ENCODE results near the gene TTL. TPM values are rescaled to one million over a fixed set of nuclear protein-coding genes. Genes with fewer than 3 reads are reported as not detected.
A peak's percentile ranks its signal among the peaks of the same experiment; 100 is the strongest.

Gene TTL
- total and polyA plus RNA-seq, 2 of the 13 experiments (the other 11 are each of a cell fraction or from before 2014, with no cell fraction given) = 19.0 to 59.8 TPM

- TF ChIP-seq, protein P1, sequence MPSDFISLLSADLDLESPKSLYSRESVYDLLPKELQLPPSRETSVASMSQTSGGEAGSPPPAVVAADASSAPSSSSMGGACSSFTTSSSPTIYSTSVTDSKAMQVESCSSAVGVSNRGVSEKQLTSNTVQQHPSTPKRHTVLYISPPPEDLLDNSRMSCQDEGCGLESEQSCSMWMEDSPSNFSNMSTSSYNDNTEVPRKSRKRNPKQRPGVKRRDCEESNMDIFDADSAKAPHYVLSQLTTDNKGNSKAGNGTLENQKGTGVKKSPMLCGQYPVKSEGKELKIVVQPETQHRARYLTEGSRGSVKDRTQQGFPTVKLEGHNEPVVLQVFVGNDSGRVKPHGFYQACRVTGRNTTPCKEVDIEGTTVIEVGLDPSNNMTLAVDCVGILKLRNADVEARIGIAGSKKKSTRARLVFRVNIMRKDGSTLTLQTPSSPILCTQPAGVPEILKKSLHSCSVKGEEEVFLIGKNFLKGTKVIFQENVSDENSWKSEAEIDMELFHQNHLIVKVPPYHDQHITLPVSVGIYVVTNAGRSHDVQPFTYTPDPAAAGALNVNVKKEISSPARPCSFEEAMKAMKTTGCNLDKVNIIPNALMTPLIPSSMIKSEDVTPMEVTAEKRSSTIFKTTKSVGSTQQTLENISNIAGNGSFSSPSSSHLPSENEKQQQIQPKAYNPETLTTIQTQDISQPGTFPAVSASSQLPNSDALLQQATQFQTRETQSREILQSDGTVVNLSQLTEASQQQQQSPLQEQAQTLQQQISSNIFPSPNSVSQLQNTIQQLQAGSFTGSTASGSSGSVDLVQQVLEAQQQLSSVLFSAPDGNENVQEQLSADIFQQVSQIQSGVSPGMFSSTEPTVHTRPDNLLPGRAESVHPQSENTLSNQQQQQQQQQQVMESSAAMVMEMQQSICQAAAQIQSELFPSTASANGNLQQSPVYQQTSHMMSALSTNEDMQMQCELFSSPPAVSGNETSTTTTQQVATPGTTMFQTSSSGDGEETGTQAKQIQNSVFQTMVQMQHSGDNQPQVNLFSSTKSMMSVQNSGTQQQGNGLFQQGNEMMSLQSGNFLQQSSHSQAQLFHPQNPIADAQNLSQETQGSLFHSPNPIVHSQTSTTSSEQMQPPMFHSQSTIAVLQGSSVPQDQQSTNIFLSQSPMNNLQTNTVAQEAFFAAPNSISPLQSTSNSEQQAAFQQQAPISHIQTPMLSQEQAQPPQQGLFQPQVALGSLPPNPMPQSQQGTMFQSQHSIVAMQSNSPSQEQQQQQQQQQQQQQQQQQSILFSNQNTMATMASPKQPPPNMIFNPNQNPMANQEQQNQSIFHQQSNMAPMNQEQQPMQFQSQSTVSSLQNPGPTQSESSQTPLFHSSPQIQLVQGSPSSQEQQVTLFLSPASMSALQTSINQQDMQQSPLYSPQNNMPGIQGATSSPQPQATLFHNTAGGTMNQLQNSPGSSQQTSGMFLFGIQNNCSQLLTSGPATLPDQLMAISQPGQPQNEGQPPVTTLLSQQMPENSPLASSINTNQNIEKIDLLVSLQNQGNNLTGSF (CRISPR knock-in tag; IDR thresholded peaks at IDR 0.05) = peak; percentile 89
- TF ChIP-seq RCOR2 (CRISPR knock-in tag; IDR thresholded peaks at IDR 0.05) = peak; percentile 41; the same call in 1 of the 2 replicates
- no peak for TF ChIP-seq ATF7 (IDR thresholded peaks at IDR 0.05)
- TF ChIP-seq ATF7 (CRISPR knock-in tag; IDR thresholded peaks at IDR 0.05) = peak; percentile 75; the same call in 1 of the 2 replicates
- peak; percentile 97 for TF ChIP-seq ATF7-NPFF (CRISPR knock-in tag; IDR thresholded peaks at IDR 0.05; ENCODE audit: low read depth)
- peak; percentile 74 for TF ChIP-seq TBL1XR1 (IDR thresholded peaks at IDR 0.05; ENCODE audit: borderline replicate concordance, low read length, partially characterized antibody)
- TF ChIP-seq ZBTB49 (CRISPR knock-in tag; IDR thresholded peaks at IDR 0.05; ENCODE audit: borderline replicate concordance) = no peak
- peak; percentile 82 for TF ChIP-seq PITX1 (CRISPR knock-in tag; IDR thresholded peaks at IDR 0.05)
- peak; percentile 73 for TF ChIP-seq AGO2 (optimal IDR thresholded peaks at IDR 0.05; ENCODE audit: low read depth, low read length)
- TF ChIP-seq SIN3A (IDR thresholded peaks at IDR 0.05; ENCODE audit: borderline replicate concordance, low read depth, low read length) = peak; percentile 97
- peak; percentile 64; the same call in 1 of the 2 replicates for TF ChIP-seq ZNF276 (CRISPR knock-in tag; IDR thresholded peaks at IDR 0.05; ENCODE audit: low read depth)
- 0 out of 2 replicates have a peak, but pooled peaks have one; percentile 64 for TF ChIP-seq ZNF746 (CRISPR knock-in tag; IDR thresholded peaks at IDR 0.05)
- TF ChIP-seq DPF2 (CRISPR knock-in tag; IDR thresholded peaks at IDR 0.05; ENCODE audit: borderline replicate concordance, low read depth) = no peak; the same call in 1 of the 2 replicates
- peak; percentile 78; the same call in 1 of the 2 replicates for TF ChIP-seq HOXA5 (CRISPR knock-in tag; IDR thresholded peaks at IDR 0.05)
These were observed 60.4 kb downstream of the TTL start, which contains the start of gene POLR1B (continued) for GRCh38 chr2:112542123-112542983.
